SK-N-MC (cell line): Measurements from ENCODE around the gene CD27.
"Not testable (repeated sequence)": the region's sequence is repeated elsewhere in the genome, so short reads cannot be mapped to it uniquely, and the experiment has no call there.

Experiments
- DNase-seq: peaks from one replicate; pipeline ENCODE4 v3.0.0-alpha.2; 2011; ENCODE audit warnings: low read depth, low spot score
- H3K27ac ChIP-seq: fragments of 200-600 bp; sonication (generic); 2 replicates; pipeline ENCODE4 v1.5.1; 2016; ENCODE audit warnings: mixed run types
- H3K36me3 ChIP-seq: fragments of 200-600 bp; sonication (generic); 2 replicates; pipeline ENCODE4 v1.6.1; 2017; ENCODE audit warnings: antibody characterized with exemption, low read length, mixed read lengths; ENCODE audit not compliant: insufficient read depth
- H3K4me3 ChIP-seq: fragments of 200-600 bp; sonication (generic); 2 replicates; pipeline ENCODE4 v1.5.1; 2016
- H3K9ac ChIP-seq: fragments of 200-600 bp; sonication (generic); 2 replicates; pipeline ENCODE4 v1.8.0; 2017; ENCODE audit warnings: mixed run types, mixed read lengths; ENCODE audit not compliant: insufficient read length
- H3K9me3 ChIP-seq: fragments of 200-600 bp; sonication (generic); 2 replicates; pipeline ENCODE4 v1.6.1; 2017; ENCODE audit warnings: low read depth, mild to moderate bottlenecking, antibody characterized with exemption, low read length, moderate library complexity, mixed read lengths
- EZH2 ChIP-seq: fragments of 200-600 bp; sonication (generic); IDR thresholded peaks from one replicate; pipeline ENCODE4 v1.6.1; 2017; ENCODE audit warnings: antibody characterized with exemption
- FOXP2 ChIP-seq: optimal IDR thresholded peaks from 2 replicates; pipeline ENCODE3; 2011; ENCODE audit warnings: mild to moderate bottlenecking, moderate library complexity; ENCODE audit not compliant: insufficient read depth; ENCODE audit errors: extremely low read length, control extremely low read depth
- POLR2AphosphoS5 ChIP-seq: IDR thresholded peaks from 2 replicates; pipeline ENCODE4 v1.6.1; 2012; ENCODE audit warnings: mild to moderate bottlenecking, low read depth, low read length, borderline replicate concordance

CD27 gene

DNA sequence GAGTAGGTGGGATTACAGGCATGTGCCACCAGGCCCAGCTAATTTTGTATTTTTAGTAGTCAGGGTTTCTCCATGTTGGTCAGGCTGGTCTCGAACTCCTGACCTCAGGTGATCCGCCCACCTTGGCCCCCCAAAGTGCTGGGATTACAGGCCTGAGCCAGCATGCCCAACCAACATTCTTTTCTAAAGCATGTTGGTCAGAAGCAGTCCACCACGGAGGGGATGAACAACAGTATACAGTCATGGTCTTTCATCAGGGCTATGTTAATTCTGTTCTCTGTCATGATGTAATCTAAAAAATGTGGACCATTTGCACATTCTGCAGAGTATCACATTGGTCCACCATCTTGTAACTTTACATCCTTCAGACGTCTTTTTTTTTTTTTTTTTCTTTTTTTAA, 44.7 kb downstream of the CD27 start:
- Histone ChIP-seq H3K9ac (no peak overlapping the region), H3K9me3 (no peaks in the 10 kb centered on the region), H3K36me3 (peaks cover 8% of the 10 kb centered on the region), H3K27ac (no peak overlapping the region), H3K4me3 (no peak overlapping the region)
- DNase-seq = no peak
- TF ChIP-seq EZH2 (no peak), POLR2AphosphoS5 (no peak), FOXP2 (no peak)

- not testable (repeated sequence) for H3K9me3 ChIP-seq, H3K27ac ChIP-seq, H3K9ac ChIP-seq, DNase-seq, H3K4me3 ChIP-seq
- H3K36me3 ChIP-seq = peaks cover 16% of the 10 kb centered on the region
Measured at GRCh38 chr12:6490673-6491072, 45.9 kb downstream of the CD27 start.

DNA sequence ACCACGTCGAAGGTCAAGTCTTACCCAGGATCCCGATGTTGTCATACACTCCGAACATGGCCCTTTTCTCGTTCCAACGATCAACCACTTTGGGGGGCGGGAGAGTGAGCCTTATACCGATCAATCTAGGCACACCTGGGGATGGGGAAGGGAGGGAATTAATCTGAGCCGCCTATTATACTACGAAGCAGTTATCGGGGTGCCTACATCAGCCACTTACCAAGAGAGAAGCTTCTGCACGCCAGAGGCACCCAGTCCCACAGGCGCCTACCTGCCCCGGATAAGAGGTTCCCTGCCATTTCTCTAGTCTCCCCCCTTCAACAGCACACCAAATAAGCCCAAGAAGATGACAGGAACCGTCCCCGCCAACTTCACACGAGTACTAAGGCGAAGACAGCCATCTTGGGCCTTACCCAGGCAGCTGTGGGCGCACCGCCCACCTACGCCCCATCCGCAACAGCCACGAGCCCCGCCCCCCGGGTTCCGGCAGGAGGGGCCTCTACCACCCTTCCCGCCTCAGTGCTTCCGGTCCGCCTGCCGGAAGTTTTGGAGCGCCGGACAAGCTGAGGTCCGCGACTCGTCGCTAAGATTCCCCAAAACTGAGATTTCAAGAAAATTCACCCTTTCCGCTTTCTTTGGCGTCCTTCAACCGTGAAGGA, 48.2 kb downstream of the CD27 start, which contains the start of gene MRPL51:
MRPL51 (minus strand) TSS at position 425 of the 659 bp plus-strand sequence; CDS start at position 299, 126 bp downstream.
- Histone ChIP-seq H3K36me3 (peaks cover 35% of the 10 kb centered on the region), H3K9me3 (no peaks in the 10 kb centered on the region), H3K27ac (peak within 1 kb of the TSS; percentile 99), H3K4me3 (peak within 1 kb of the TSS; percentile 98), H3K9ac (peak within 1 kb of the TSS; percentile 99)
- peak; percentile 93 for TF ChIP-seq POLR2AphosphoS5
- no peak for TF ChIP-seq EZH2
- no peak for TF ChIP-seq FOXP2
- DNase-seq = peak; percentile 10

GRCh38 chr12:6493497-6494257, 48.9 kb downstream of the CD27 start, which contains the start of gene NCAPD2:
TSS of gene NCAPD2 (plus strand) at chr12:6494102. CDS start at chr12:6495099, 997 bp downstream.
- Histone ChIP-seq H3K9ac (peak within 1 kb of the TSS; percentile 99), H3K36me3 (peaks cover 41% of the 10 kb centered on the region), H3K4me3 (peak within 1 kb of the TSS; percentile 98), H3K9me3 (no peaks in the 10 kb centered on the region), H3K27ac (peak within 1 kb of the TSS; percentile 99)
- DNase-seq = peak; percentile 84
- TF ChIP-seq FOXP2 = no peak
- no peak for TF ChIP-seq EZH2
- peak; percentile 83 for TF ChIP-seq POLR2AphosphoS5

GRCh38 chr12:6494258-6494743, 49.5 kb downstream of the CD27 start:
- TF ChIP-seq EZH2 = no peak
- no peak for TF ChIP-seq POLR2AphosphoS5
- TF ChIP-seq FOXP2 = no peak
- H3K36me3 ChIP-seq = peaks cover 47% of the 10 kb centered on the region
- DNase-seq = no peak
- H3K9me3 ChIP-seq = no peaks in the 10 kb centered on the region
- peak overlapping the region; percentile 82 for H3K9ac ChIP-seq
- H3K4me3 ChIP-seq = peak overlapping the region; percentile 98
- peak overlapping the region; percentile 94 for H3K27ac ChIP-seq

DNA sequence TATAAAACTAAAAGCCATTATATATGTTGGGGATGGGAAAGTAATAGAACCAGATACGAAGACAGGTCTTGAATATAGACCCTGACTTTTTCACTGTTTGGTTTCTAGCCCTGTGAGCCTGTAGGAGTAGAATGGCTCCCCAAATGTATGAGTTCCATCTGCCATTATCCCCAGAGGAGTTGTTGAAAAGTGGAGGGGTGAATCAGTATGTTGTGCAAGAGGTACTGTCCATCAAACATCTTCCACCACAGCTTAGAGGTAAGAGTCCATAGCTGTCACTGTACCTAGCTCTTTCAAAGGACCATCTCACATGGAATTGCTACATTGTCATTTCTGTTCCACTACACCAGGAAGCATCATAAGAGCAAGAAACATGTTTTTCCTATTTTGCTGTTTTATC, 50.2 kb downstream of the CD27 start:
- Histone ChIP-seq H3K9me3 (no peaks in the 10 kb centered on the region), H3K36me3 (peaks cover 53% of the 10 kb centered on the region), H3K9ac (peak overlapping the region; percentile 82), H3K27ac (peak overlapping the region; percentile 94; the same call in 1 of the 2 replicates), H3K4me3 (peak overlapping the region; percentile 98)
- TF ChIP-seq POLR2AphosphoS5 (no peak), EZH2 (no peak), FOXP2 (no peak)
- DNase-seq = no peak

DNA sequence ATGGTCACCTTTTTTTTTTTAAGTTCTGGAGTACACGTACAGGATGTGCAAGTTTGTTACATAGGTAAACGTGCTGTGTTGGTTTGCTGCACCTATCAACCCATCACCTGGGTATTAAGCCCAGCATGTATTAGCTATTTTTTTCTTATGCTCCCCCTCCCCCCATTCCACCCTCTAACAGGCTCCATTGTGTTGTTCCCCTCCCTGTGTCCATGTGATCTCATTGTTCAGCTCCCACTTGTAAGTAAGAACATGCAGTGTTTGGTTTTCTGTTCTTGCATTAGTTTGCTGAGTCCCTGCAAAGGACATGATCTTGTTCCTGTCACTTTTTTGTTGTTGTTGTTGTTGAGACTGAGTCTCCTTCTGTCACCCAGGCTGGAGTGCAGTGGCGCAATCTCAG, 52.5 kb downstream of the CD27 start:
- H3K4me3 ChIP-seq, H3K9me3 ChIP-seq, H3K27ac ChIP-seq, H3K9ac ChIP-seq, DNase-seq: not testable (repeated sequence)
- H3K36me3 ChIP-seq = peaks cover 55% of the 10 kb centered on the region

- H3K4me3 ChIP-seq = peak overlapping the region; percentile 44
- no peak overlapping the region for H3K9ac ChIP-seq
- peak; percentile 98 for DNase-seq
- H3K9me3 ChIP-seq = no peaks in the 10 kb centered on the region
- H3K27ac ChIP-seq = peak overlapping the region; percentile 80
- TF ChIP-seq POLR2AphosphoS5 (peak; percentile 43; the same call in 1 of the 2 replicates), FOXP2 (no peak)
- H3K36me3 ChIP-seq = peaks cover 64% of the 10 kb centered on the region
Measured at GRCh38 chr12:6500466-6500865, 55.7 kb downstream of the CD27 start.
